HepG2 (cell line): Measurements from ENCODE around the gene PSMG4. TPM values are rescaled to one million over a fixed set of nuclear protein-coding genes. Genes with fewer than 3 reads are reported as not detected.

Source experiments
- ARID5B ChIP-seq: IDR thresholded peaks from 2 replicates; pipeline ENCODE4 v1.4.0; 2020; ENCODE audit warnings: mild to moderate bottlenecking, missing genetic modification reagents
- ARNT ChIP-seq: fragments of 450-650 bp; IDR thresholded peaks from 2 replicates; pipeline ENCODE4 v1.6.1; 2017
- ATRX ChIP-seq: sonication (generic); formaldehyde crosslinking; IDR thresholded peaks from 2 replicates; pipeline ENCODE4 v1.4.0; 2020; ENCODE audit warnings: missing genetic modification reagents, borderline replicate concordance
- NFE2L1 ChIP-seq: sonication (generic); formaldehyde crosslinking; IDR thresholded peaks from 2 replicates; pipeline ENCODE4 v1.4.0; 2020; ENCODE audit warnings: missing genetic modification reagents, mild to moderate bottlenecking, borderline replicate concordance
- PAWR ChIP-seq: sonication (generic); formaldehyde crosslinking; IDR thresholded peaks from 2 replicates; pipeline ENCODE4 v1.4.0; 2020; ENCODE audit warnings: missing genetic modification reagents, mild to moderate bottlenecking, borderline replicate concordance
- RXRB ChIP-seq: IDR thresholded peaks from 2 replicates; pipeline ENCODE4 v1.6.1; 2016; ENCODE audit warnings: borderline replicate concordance, missing genetic modification reagents, missing compliant biosample characterization
- SALL1 ChIP-seq: sonication (generic); formaldehyde crosslinking; IDR thresholded peaks from 2 replicates; pipeline ENCODE4 v1.8.0; 2022; ENCODE audit warnings: mild to moderate bottlenecking, missing genetic modification reagents
- SOX6 ChIP-seq, 2 experiments: fragments of 450-650 bp in 1 of 2; sonication (generic) in 1 of 2; formaldehyde crosslinking in 1 of 2; IDR thresholded peaks; 2 replicates each; pipeline versions ENCODE4 v1.4.0 to v1.6.1; 2017 to 2020; ENCODE audit warnings: antibody characterized with exemption in 1 of 2, mild to moderate bottlenecking in 1 of 2, missing genetic modification reagents in 1 of 2
- SP5 ChIP-seq: IDR thresholded peaks from 2 replicates; pipeline ENCODE4 v1.6.1; 2016; ENCODE audit warnings: low read depth, borderline replicate concordance
- USF2 ChIP-seq, 2 experiments: sonication (generic) in 1 of 2; formaldehyde crosslinking in 1 of 2; IDR thresholded peaks; 2 replicates each; pipeline versions ENCODE4 v1.5.1 to v1.6.1; 2011 to 2020; ENCODE audit warnings: borderline replicate concordance in 1 of 2, low read depth in 1 of 2, low read length in 1 of 2, mild to moderate bottlenecking in 1 of 2, missing genetic modification reagents in 1 of 2, moderate library complexity in 1 of 2
- ZBTB1 ChIP-seq: sonication (generic); formaldehyde crosslinking; IDR thresholded peaks from 2 replicates; pipeline ENCODE4 v1.4.0; 2020; ENCODE audit warnings: missing genetic modification reagents, borderline replicate concordance
- ZBTB25 ChIP-seq: IDR thresholded peaks from 2 replicates; pipeline ENCODE4 v1.6.1; 2018; ENCODE audit warnings: missing genetic modification reagents
- ZFYVE20 ChIP-seq: sonication (generic); formaldehyde crosslinking; IDR thresholded peaks from 2 replicates; pipeline ENCODE4 v1.8.0; 2023; ENCODE audit warnings: low read depth, mild to moderate bottlenecking, moderate library complexity, missing genetic modification reagents, borderline replicate concordance
- ZKSCAN8 ChIP-seq: IDR thresholded peaks from 2 replicates; pipeline ENCODE4 v1.6.1; 2016; ENCODE audit warnings: borderline replicate concordance, missing genetic modification reagents, missing compliant biosample characterization
- ZNF281 ChIP-seq: sonication (generic); formaldehyde crosslinking; IDR thresholded peaks from 2 replicates; pipeline ENCODE4 v1.4.0; 2020; ENCODE audit warnings: missing genetic modification reagents, borderline replicate concordance
- ZNF567 ChIP-seq: sonication (generic); formaldehyde crosslinking; IDR thresholded peaks from 2 replicates; pipeline ENCODE4 v1.8.1; 2023; ENCODE audit warnings: mild to moderate bottlenecking, missing genetic modification reagents, borderline replicate concordance
- ZNF788 ChIP-seq: sonication (generic); formaldehyde crosslinking; IDR thresholded peaks from 2 replicates; pipeline ENCODE4 v1.5.0; 2020; ENCODE audit warnings: mild to moderate bottlenecking, missing genetic modification reagents, borderline replicate concordance
- polyA plus RNA-seq, 8 experiments: library from polyadenylated mRNA; depleted of rRNA in 3 of 8; stranded (reverse) in 7 of 8; unstranded in 1 of 8; fragments of >200 nt; fragmentation: Illumina TruSeq in 4 of 8; extraction: Trizol in 4 of 8; gene quantifications; 2 replicates each; pipeline versions ENCODE4 v1.2.1 to v1.2.3, GENCODE V29; 2011 to 2016; ENCODE audit warnings: low read depth in 4 of 8, missing spikeins in 1 of 8, mixed read lengths in 1 of 8; ENCODE audit not compliant: insufficient read depth in 1 of 8
- total RNA-seq, 5 experiments: library from RNA; depleted of rRNA; stranded (reverse); fragments of >200 nt; fragmentation: Illumina TruSeq; extraction: Trizol; gene quantifications; 2 replicates each; pipeline ENCODE4 v1.2.3, GENCODE V29; 2016; ENCODE audit warnings: low read depth in 1 of 5

PSMG4 gene
- total and polyA plus RNA-seq, 2 of the 13 experiments (the other 11 are each of a cell fraction or from before 2014, with no cell fraction given), result 28.5 to 32.8 TPM

- TF ChIP-seq ZNF281 (CRISPR knock-in tag), result no peak
- no peak for TF ChIP-seq ZNF567 (CRISPR knock-in tag)
- TF ChIP-seq ZKSCAN8 (CRISPR knock-in tag), result no peak
- TF ChIP-seq SOX6 (IDR thresholded peaks at IDR 0.05), result no peak
- TF ChIP-seq SOX6 (CRISPR knock-in tag; IDR thresholded peaks at IDR 0.05), result 0 out of 2 replicates have a peak, but pooled peaks have one; percentile 10
- TF ChIP-seq ZBTB25 (CRISPR knock-in tag), result no peak
- no peak for TF ChIP-seq SP5
- no peak for TF ChIP-seq ZNF788 (CRISPR knock-in tag)
- peak; percentile 56 for TF ChIP-seq SALL1 (CRISPR knock-in tag)
- no peak for TF ChIP-seq ARNT
- no peak for TF ChIP-seq ATRX (CRISPR knock-in tag)
- no peak for TF ChIP-seq ZFYVE20
- no peak for TF ChIP-seq RXRB (CRISPR knock-in tag)
- TF ChIP-seq ZBTB1 (CRISPR knock-in tag), result no peak
- TF ChIP-seq PAWR (CRISPR knock-in tag), result no peak
- no peak for TF ChIP-seq NFE2L1
- TF ChIP-seq ARID5B (CRISPR knock-in tag), result peak; percentile 76
- TF ChIP-seq USF2 (IDR thresholded peaks at IDR 0.05; ENCODE audit: low read depth, low read length), result no peak
- TF ChIP-seq USF2 (CRISPR knock-in tag; IDR thresholded peaks at IDR 0.05; ENCODE audit: borderline replicate concordance), result no peak
Measured at GRCh38 chr6:3245216-3245615, 13.5 kb upstream of the PSMG4 start (continued).
